H1 (cell line): Measurements from ENCODE around the gene TDP1. TPM values are rescaled to one million over a fixed set of nuclear protein-coding genes. Genes with fewer than 3 reads are reported as not detected.

Experiments used
- CREB1 ChIP-seq: IDR thresholded peaks from 2 replicates; pipeline ENCODE4 v1.6.1; 2012; ENCODE audit warnings: inconsistent platforms
- polyA plus RNA-seq, 7 experiments: library from polyadenylated mRNA; depleted of rRNA in 3 of 7; stranded (reverse) in 5 of 7; unstranded in 2 of 7; fragments of >200 nt in 5 of 7; fragments of 200-250 nt in 2 of 7; gene quantifications; 1 replicate in 5 of 7; 2 replicates in 1 of 7; 4 replicates in 1 of 7; pipeline versions ENCODE4 v1.2.1 to v1.2.3, GENCODE V29; 2011 to 2013; ENCODE audit warnings: missing spikeins in 2 of 7, mixed read lengths in 2 of 7
- total RNA-seq: library from RNA; stranded (reverse); fragmentation: NEBNext Ultra II Directional; extraction: Animal tissue kit (Norgen Biotek cat#: 25700); gene quantifications from 2 replicates; pipeline ENCODE4 v1.2.1, GENCODE V29; 2021

TDP1 gene
- total and polyA plus RNA-seq, 2 of the 8 experiments (the other 6 are each of a cell fraction or from before 2014, with no cell fraction given), result 32.2 to 69.9 TPM

- no peak for TF ChIP-seq CREB1
Observed at GRCh38 chr14:90060965-90061684, 105.4 kb downstream of the TDP1 start (continued).
